ENCODE measurements around the gene ZBED1.

- TF ChIP-seq JUNB (IDR thresholded peaks at IDR 0.05; ENCODE audit: unreplicated experiment) (no peak), CTCF (conservative IDR thresholded peaks at IDR 0.05; ENCODE audit: low read depth in 2 of 2) (no peak), POLR2AphosphoS5 (IDR thresholded peaks at IDR 0.05; ENCODE audit: low read depth) (no peak), EZH2phosphoT487 (IDR thresholded peaks at IDR 0.05; ENCODE audit: unreplicated experiment) (no peak), ZNF114 (CRISPR knock-in tag; IDR thresholded peaks at IDR 0.05) (no peak), CREB1 (CRISPR knock-in tag; IDR thresholded peaks at IDR 0.05; ENCODE audit: low read depth) (no peak), EZH2 (IDR thresholded peaks at IDR 0.05; ENCODE audit: low read depth, unreplicated experiment) (no peak), ZNF331 (CRISPR knock-in tag; IDR thresholded peaks at IDR 0.05; ENCODE audit: low read depth) (no peak)
- TF ChIP-seq, protein P1, sequence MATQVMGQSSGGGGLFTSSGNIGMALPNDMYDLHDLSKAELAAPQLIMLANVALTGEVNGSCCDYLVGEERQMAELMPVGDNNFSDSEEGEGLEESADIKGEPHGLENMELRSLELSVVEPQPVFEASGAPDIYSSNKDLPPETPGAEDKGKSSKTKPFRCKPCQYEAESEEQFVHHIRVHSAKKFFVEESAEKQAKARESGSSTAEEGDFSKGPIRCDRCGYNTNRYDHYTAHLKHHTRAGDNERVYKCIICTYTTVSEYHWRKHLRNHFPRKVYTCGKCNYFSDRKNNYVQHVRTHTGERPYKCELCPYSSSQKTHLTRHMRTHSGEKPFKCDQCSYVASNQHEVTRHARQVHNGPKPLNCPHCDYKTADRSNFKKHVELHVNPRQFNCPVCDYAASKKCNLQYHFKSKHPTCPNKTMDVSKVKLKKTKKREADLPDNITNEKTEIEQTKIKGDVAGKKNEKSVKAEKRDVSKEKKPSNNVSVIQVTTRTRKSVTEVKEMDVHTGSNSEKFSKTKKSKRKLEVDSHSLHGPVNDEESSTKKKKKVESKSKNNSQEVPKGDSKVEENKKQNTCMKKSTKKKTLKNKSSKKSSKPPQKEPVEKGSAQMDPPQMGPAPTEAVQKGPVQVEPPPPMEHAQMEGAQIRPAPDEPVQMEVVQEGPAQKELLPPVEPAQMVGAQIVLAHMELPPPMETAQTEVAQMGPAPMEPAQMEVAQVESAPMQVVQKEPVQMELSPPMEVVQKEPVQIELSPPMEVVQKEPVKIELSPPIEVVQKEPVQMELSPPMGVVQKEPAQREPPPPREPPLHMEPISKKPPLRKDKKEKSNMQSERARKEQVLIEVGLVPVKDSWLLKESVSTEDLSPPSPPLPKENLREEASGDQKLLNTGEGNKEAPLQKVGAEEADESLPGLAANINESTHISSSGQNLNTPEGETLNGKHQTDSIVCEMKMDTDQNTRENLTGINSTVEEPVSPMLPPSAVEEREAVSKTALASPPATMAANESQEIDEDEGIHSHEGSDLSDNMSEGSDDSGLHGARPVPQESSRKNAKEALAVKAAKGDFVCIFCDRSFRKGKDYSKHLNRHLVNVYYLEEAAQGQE (IDR thresholded peaks at IDR 0.05; ENCODE audit: unreplicated experiment): no peak
- TF ChIP-seq, protein P2, sequence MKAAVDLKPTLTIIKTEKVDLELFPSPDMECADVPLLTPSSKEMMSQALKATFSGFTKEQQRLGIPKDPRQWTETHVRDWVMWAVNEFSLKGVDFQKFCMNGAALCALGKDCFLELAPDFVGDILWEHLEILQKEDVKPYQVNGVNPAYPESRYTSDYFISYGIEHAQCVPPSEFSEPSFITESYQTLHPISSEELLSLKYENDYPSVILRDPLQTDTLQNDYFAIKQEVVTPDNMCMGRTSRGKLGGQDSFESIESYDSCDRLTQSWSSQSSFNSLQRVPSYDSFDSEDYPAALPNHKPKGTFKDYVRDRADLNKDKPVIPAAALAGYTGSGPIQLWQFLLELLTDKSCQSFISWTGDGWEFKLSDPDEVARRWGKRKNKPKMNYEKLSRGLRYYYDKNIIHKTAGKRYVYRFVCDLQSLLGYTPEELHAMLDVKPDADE (IDR thresholded peaks at IDR 0.05): no peak
Measured at GRCh38 chrX:2502668-2503519, 2.1 kb upstream of the ZBED1 start.

Measured in GM23338 (cell line).